Measurements from ENCODE around the gene COL23A1.

GRCh38 chr5:178622679-178623247, 32.6 kb upstream of the COL23A1 start:
- no peak for TF ChIP-seq POLR2A (IDR thresholded peaks at IDR 0.05; ENCODE audit: control extremely low read depth in 1 of 2, low read depth in 2 of 2, low read length in 2 of 2)
- TF ChIP-seq CTCF (IDR thresholded peaks at IDR 0.05; ENCODE audit: control extremely low read depth in 1 of 3, insufficient read depth in 1 of 3, low read depth in 1 of 3, low read length in 3 of 3), result no peak
- TF ChIP-seq NRF1 (IDR thresholded peaks at IDR 0.05; ENCODE audit: low read depth, low read length), result no peak
- TF ChIP-seq NANOG (IDR thresholded peaks at IDR 0.05; ENCODE audit: insufficient read depth, low read depth, low read length, poor library complexity, severe bottlenecking), result no peak
- no peak for TF ChIP-seq JUND (IDR thresholded peaks at IDR 0.05; ENCODE audit: low read length)
- TF ChIP-seq TEAD4 (IDR thresholded peaks at IDR 0.05; ENCODE audit: low read depth, low read length), result no peak
- no peak for TF ChIP-seq HDAC6 (IDR thresholded peaks at IDR 0.05; ENCODE audit: low read depth, low read length)

Measured in H1 (cell line).